Stimulated activated naive CD8-positive, alpha-beta T cell treated with anti-CD3 and anti-CD28 coated beads, Interleukin-15, Interleukin-2, amounts not matched to agents 100 ng/mL and 50 ng/mL, for 24 hours (primary cell): Measurements from ENCODE around the gene TRMT10A.

Experiments
- H3K27ac Mint-ChIP-seq: one replicate; pipeline ENCODE4 v1.8.0; 2021; ENCODE audit warnings: mild to moderate bottlenecking, mixed read lengths
- H3K27me3 Mint-ChIP-seq: one replicate; pipeline ENCODE4 v1.8.0; 2021; ENCODE audit warnings: mixed read lengths
- H3K36me3 Mint-ChIP-seq: one replicate; pipeline ENCODE4 v1.8.0; 2021; ENCODE audit warnings: low read depth, mixed read lengths
- H3K4me1 Mint-ChIP-seq: one replicate; pipeline ENCODE4 v1.8.0; 2021; ENCODE audit warnings: low read depth, mixed read lengths
- H3K4me3 Mint-ChIP-seq: one replicate; pipeline ENCODE4 v1.8.0; 2021; ENCODE audit warnings: mild to moderate bottlenecking, mixed read lengths
- H3K9me3 Mint-ChIP-seq: one replicate; pipeline ENCODE4 v1.8.0; 2021; ENCODE audit warnings: mixed read lengths

Gene TRMT10A, protein sequence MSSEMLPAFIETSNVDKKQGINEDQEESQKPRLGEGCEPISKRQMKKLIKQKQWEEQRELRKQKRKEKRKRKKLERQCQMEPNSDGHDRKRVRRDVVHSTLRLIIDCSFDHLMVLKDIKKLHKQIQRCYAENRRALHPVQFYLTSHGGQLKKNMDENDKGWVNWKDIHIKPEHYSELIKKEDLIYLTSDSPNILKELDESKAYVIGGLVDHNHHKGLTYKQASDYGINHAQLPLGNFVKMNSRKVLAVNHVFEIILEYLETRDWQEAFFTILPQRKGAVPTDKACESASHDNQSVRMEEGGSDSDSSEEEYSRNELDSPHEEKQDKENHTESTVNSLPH

DNA sequence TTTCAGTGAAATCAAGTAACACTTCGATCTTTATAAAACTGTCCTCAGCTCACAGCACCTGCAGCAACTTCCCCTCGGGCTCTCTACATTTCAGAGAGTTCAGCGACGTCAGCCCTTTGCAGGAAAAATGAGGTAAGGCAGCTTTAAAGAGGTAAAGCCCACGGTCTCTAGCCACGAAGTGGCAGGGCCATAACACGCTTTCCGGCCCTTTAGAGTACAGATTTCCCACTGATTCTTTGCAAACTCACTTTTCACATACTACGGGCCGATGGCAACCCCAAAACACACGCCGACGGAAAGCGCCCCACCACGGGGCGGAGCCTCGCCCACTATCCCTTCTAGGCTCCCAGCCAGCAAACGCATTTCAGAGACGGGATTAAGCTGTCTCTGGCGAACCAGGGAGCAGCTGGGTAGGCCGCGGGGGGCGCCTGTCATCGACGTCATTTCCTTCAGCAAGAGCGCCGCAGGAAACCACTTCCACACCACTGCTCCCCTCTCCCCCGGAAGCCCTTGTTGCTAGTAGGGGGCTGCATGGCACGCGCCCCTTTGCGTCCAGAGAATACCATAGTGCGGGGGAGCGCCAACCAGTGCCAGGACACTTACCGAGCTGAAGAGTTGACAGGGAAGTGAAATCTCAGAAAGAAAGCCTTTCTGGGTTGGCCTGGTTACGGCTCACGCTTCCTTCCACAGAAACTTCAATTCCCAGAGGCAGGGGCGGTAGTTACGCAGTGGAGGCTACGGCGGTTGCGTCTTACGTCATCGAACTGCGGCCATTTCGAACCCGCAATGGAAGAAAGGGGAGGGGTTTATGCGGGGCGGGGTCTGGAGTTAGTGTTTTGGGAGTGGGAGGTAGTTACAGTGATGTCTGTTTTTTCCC lies at the start of gene TRMT10A:
TRMT10A (minus strand) TSS at position 730 of the 877 bp plus-strand sequence. CDS start 4,701 bp downstream, outside the sequence.
- H3K4me3 Mint-ChIP-seq, result peak within 1 kb of the TSS; percentile 96

DNA sequence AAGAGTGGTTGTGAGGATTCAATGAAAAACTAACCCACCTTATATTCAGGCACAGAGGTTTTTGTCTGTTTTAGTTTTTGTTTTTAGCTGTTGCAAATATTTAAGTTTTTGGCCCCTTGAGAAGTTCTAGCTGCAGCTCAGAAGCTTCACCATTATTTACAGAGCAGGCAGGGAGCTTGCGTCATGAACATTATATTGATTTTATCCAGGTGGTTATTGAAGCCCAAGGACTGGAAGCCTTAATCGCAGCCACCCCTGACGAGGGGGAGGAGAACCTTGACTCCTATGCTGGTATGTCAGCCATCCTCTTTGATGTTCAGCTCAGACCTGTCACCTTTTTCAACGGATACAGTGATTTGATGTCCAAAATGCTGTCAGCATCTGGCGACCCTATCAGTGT lies 48.9 kb upstream of the TRMT10A start:
- Mint-ChIP-seq H3K27me3 (peaks cover 28% of the 10 kb centered on the region), H3K27ac (no peak overlapping the region), H3K4me1 (no peaks in the 10 kb centered on the region), H3K36me3 (no peaks in the 10 kb centered on the region), H3K9me3 (no peaks in the 10 kb centered on the region), H3K4me3 (no peak overlapping the region)

More for the DNA sequence above, at the start of gene TRMT10A:
- Mint-ChIP-seq H3K27me3 (peaks cover 29% of the 10 kb centered on the region), H3K4me1 (peaks cover 14% of the 10 kb centered on the region), H3K27ac (peak within 1 kb of the TSS; percentile 99), H3K36me3 (no peaks in the 10 kb centered on the region), H3K9me3 (no peaks in the 10 kb centered on the region)

DNA sequence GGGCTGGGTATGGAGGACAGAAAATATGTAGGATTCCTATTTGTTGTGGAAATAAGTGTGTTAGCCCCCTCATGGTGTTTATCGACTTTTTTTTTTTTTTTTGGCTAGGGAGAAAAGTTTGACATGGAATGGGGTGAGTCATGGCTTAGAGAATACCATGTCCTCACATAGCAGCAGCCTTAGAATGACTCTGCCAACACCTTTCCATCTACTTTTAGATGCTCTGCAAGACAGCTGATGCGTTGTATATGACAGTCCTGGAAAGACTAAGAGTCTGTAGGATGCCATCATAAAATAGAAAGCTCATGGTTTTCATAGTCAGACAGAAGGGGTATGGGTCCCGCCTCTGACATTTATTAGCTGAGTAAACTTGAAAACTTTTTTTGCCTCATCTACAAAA lies 48.4 kb upstream of the TRMT10A start:
- H3K27me3 Mint-ChIP-seq, result peaks cover 28% of the 10 kb centered on the region
- no peaks in the 10 kb centered on the region for H3K36me3 Mint-ChIP-seq
- H3K4me3 Mint-ChIP-seq, result no peak overlapping the region
- H3K27ac Mint-ChIP-seq, result no peak overlapping the region
- H3K9me3 Mint-ChIP-seq, result no peaks in the 10 kb centered on the region
- no peaks in the 10 kb centered on the region for H3K4me1 Mint-ChIP-seq

DNA sequence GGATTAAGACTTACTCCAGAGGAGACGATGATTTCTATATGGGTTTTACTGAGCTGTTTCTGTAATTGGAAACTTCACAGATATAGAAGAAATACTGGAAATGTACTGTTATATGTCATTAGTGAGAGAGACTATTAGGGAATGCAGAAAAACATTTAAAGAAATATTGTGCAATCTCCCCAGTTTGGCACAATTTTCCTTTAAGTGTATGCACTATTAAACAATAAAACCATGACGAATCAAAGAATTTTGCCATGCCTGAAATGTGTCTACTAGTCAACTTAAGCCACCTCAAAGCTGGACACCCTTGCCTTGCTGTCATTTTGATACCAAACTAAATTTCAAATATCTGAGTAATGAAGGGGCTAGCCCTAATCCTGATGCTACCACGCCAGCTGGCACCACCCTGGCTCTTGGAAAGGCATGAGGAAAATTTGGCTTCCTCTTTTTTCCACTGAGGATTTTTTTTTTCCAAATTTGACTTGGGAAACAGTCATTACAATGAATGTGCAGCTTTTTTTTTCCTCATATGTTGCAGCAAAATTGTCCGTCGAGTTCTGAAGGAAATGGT lies 46.9 kb upstream of the TRMT10A start:
- no peak overlapping the region for H3K4me3 Mint-ChIP-seq
- peaks cover 30% of the 10 kb centered on the region for H3K27me3 Mint-ChIP-seq
- H3K36me3 Mint-ChIP-seq, result no peaks in the 10 kb centered on the region
- H3K27ac Mint-ChIP-seq, result no peak overlapping the region
- H3K4me1 Mint-ChIP-seq, result no peaks in the 10 kb centered on the region
- H3K9me3 Mint-ChIP-seq, result no peaks in the 10 kb centered on the region

DNA sequence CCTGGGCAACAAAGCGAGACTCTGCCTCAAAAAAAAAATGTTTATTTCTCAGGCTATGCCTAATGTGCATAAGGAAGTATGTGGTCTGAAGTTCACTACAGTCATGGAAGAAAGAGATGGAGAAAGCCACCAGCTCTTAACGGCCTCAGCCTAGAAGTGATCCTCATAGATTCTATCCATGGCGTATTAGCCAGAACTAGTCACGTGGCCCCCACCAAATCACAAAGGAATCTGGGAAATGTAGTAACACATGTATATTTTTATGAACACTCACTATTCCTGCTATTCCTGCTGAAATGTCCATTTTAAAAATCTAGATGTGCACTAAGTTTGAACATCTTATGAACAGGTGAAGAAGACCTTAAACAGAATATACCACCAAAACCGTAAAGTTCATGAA lies 44.6 kb upstream of the TRMT10A start:
- H3K4me3 Mint-ChIP-seq, result no peak overlapping the region
- no peaks in the 10 kb centered on the region for H3K4me1 Mint-ChIP-seq
- no peak overlapping the region for H3K27ac Mint-ChIP-seq
- no peaks in the 10 kb centered on the region for H3K9me3 Mint-ChIP-seq
- no peaks in the 10 kb centered on the region for H3K36me3 Mint-ChIP-seq
- H3K27me3 Mint-ChIP-seq, result peaks cover 39% of the 10 kb centered on the region

DNA sequence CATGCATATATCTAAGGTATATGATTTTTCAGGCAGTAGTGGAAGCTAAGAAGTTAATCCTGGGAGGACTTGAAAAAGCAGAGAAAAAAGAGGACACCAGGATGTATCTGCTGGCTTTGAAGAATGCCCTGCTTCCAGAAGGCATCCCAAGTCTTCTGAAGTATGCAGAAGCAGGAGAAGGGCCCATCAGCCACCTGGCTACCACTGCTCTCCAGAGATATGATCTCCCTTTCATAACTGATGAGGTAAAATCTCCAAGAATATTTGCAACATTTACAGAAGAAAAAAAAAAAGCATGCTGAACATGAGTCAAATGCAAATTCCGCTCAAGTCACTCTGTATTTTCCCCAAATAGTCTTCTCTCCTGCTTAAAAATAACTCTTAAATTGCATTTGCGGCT lies 42.9 kb upstream of the TRMT10A start:
- Mint-ChIP-seq H3K9me3 (no peaks in the 10 kb centered on the region), H3K27ac (no peak overlapping the region), H3K36me3 (no peaks in the 10 kb centered on the region), H3K27me3 (peaks cover 28% of the 10 kb centered on the region), H3K4me1 (no peaks in the 10 kb centered on the region), H3K4me3 (no peak overlapping the region)

DNA sequence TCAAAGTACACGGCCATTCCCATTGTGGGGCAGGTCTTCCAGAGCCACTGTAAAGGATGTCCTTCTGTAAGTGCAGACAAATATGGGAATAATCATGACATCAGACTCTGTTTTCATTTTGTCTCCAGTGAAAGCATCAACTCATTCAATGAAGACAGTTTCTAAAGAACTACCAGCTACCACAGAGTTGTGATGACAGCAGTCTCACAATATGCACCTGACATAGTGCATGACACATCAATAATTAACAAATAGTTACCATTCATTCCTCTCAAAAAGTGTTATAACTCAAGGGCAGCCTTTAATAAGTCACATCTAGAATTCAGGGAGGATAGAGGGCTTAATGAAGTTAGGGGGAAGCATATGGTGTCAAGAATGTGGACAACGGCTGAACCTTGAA lies 31.0 kb upstream of the TRMT10A start:
- H3K27me3 Mint-ChIP-seq, result peaks cover 7% of the 10 kb centered on the region

DNA sequence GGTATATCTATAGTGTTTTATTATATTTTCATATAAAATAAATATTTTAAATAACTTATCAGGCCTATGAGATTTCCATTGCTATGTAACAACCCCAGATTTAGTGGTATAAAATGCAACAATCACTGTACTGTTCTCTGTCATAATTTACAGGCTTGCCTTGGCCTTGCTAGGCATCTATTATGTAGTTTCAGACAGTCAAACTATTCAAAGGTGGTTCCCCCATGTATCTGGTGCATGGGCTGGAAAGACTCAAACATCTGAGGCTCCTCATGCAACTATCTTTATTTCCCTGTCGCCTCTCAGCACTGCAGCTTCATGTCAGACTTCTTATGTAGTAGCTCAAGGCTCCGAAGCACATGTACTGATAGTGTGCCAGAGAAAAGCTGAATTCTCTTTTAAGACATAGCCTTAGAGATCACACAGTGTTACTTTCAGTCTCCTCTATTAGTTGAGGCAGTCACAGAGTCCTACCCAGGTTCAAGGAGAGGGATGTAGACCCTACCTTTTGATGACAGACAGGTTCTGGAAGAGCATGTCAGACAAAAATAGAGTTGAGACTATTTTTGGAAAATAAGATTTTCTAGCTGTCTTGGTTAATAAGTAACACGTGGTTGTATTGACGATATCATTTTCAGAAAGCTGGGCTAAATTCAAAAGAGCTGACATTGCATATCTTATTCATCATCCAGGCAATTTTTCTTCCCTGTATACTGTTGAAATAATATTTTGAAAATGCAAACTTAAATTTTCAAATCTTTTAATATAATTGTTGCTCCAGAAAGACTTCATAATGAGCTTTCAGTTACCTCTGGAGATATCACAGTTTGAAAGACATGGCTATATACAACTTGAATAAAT lies 30.2 kb upstream of the TRMT10A start:
- no peaks in the 10 kb centered on the region for H3K9me3 Mint-ChIP-seq
- no peak overlapping the region for H3K27ac Mint-ChIP-seq
- H3K4me3 Mint-ChIP-seq, result no peak overlapping the region
- no peaks in the 10 kb centered on the region for H3K4me1 Mint-ChIP-seq
- H3K27me3 Mint-ChIP-seq, result peaks cover 7% of the 10 kb centered on the region
- H3K36me3 Mint-ChIP-seq, result no peaks in the 10 kb centered on the region

More for the DNA sequence above, 31.0 kb upstream of the TRMT10A start:
- no peaks in the 10 kb centered on the region for H3K36me3 Mint-ChIP-seq
- H3K27ac Mint-ChIP-seq, result no peak overlapping the region
- H3K4me3 Mint-ChIP-seq, result no peak overlapping the region
- no peaks in the 10 kb centered on the region for H3K4me1 Mint-ChIP-seq
- no peaks in the 10 kb centered on the region for H3K9me3 Mint-ChIP-seq

DNA sequence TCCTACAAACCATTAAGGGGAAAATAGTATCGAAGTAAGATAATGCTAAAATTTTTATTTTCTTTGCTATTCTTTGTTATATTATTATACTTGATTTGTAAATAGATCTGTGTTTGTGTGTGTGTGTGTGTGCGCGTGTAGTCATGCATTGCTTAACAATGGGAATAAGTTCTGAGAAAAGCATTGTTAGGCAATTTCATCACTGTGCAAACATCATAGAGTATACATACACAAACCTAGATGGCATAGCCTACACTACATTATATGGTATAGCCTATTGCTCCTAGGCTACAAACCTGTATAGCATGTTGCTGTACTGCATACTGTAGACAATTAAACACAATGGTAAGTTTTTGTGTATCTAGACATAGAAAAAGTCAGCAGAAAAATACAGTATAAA lies 27.9 kb upstream of the TRMT10A start:
- no peaks in the 10 kb centered on the region for H3K36me3 Mint-ChIP-seq
- peaks cover 4% of the 10 kb centered on the region for H3K27me3 Mint-ChIP-seq
- H3K27ac Mint-ChIP-seq, result no peak overlapping the region
- no peak overlapping the region for H3K4me3 Mint-ChIP-seq
- H3K4me1 Mint-ChIP-seq, result no peaks in the 10 kb centered on the region
- H3K9me3 Mint-ChIP-seq, result no peaks in the 10 kb centered on the region

DNA sequence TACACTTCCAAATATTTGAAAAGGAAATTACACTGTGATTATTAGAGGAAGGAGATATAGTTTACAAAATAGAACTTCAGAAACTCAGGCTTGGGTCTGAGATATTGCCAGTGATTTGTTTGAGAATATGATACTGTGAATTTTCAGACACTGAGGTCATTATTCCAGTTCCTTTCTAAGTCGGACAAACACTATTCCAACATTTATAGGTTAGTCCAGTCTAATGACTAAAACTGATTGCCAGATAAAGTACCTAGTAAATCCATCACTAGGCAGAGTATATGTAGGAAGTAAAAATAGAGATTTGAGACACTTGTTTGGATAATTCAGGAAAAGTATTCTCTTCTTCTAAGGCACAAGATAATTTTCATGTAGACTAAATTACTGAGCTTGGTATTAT lies 24.0 kb upstream of the TRMT10A start:
- Mint-ChIP-seq H3K4me3 (no peak overlapping the region), H3K4me1 (no peaks in the 10 kb centered on the region), H3K27me3 (peaks cover 9% of the 10 kb centered on the region), H3K27ac (no peak overlapping the region), H3K36me3 (no peaks in the 10 kb centered on the region), H3K9me3 (no peaks in the 10 kb centered on the region)

DNA sequence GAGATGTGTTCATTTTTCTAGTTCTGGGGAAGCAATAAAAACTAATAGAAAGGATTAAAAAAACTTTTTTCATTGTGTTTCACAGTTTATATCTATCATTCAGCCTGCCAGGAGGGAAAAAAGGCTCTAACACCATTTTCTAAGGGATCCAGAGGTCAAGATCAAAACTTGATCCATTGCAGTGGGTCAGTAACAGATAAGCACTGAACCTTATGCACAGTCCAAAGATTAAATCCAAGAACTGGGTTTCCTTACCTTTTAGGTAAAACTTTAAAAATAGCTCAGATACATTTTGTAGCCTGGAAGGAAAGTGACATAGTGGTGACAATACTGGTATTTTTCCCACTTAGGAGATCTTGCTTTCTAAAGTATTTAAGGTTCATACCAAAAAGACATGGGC lies 23.5 kb upstream of the TRMT10A start:
- no peaks in the 10 kb centered on the region for H3K36me3 Mint-ChIP-seq
- H3K27me3 Mint-ChIP-seq, result peaks cover 12% of the 10 kb centered on the region
- no peaks in the 10 kb centered on the region for H3K9me3 Mint-ChIP-seq
- H3K4me3 Mint-ChIP-seq, result no peak overlapping the region
- H3K4me1 Mint-ChIP-seq, result no peaks in the 10 kb centered on the region
- H3K27ac Mint-ChIP-seq, result no peak overlapping the region

DNA sequence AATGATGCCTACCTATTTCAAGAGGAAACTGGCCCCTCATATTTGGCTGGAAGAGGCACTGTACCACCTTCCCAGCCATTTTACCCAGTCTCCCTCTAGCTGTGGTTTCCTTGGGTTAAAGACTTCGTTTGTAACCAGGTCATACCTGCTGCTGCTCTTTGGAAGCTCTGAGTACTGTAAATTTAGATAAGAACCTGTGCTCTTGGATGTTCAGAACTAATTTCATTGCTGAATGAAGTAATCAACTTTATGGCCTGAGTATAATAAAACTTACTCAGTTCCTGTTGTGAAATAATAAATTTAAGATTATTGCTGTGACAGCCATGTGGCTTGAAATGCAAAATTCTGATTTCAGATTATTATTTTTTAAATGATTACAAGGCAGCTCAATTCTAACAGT lies 23.0 kb upstream of the TRMT10A start:
- Mint-ChIP-seq H3K9me3 (no peaks in the 10 kb centered on the region), H3K27me3 (peaks cover 17% of the 10 kb centered on the region), H3K36me3 (no peaks in the 10 kb centered on the region), H3K27ac (no peak overlapping the region), H3K4me3 (no peak overlapping the region), H3K4me1 (no peaks in the 10 kb centered on the region)

DNA sequence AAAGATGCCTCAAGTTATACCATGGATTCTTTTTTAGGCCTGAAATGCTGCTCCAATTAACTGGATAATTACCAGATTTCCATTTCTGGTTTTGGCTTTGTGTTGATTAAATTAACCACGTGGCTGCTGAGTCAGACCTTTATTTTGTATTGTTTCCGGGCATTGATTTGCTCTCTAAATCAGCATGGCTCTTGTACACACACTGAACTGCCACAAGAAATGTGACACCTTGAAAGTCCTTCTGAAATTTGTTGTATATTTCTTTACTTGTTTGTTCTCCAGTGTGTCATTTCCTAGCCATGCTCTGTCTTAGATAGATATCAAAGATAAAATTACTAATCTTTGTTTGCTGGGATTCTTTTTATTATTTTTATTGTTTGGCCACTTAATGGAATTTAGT lies 22.5 kb upstream of the TRMT10A start:
- Mint-ChIP-seq H3K36me3 (no peaks in the 10 kb centered on the region), H3K4me3 (no peak overlapping the region), H3K27ac (no peak overlapping the region), H3K27me3 (peaks cover 21% of the 10 kb centered on the region), H3K4me1 (no peaks in the 10 kb centered on the region), H3K9me3 (no peaks in the 10 kb centered on the region)

DNA sequence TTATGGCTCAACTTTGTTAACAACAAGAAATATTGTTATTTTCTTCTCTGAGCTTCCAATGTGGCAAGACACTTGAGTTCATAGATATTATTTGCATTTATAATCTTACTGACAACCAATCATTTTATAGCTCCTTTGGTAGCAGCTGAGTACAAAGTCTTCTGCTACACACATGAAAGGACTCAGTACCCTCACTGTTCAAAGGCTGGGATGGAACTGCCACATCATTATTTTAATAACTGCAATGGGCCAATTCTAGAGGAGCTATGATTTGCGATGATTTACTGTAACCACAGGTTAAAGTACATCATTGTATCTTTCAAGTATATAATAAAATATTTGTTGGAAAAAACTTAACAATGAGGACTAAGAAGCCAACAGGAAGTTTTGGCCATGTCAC lies 21.7 kb upstream of the TRMT10A start:
- no peaks in the 10 kb centered on the region for H3K4me1 Mint-ChIP-seq
- peaks cover 29% of the 10 kb centered on the region for H3K27me3 Mint-ChIP-seq
- no peaks in the 10 kb centered on the region for H3K9me3 Mint-ChIP-seq

More for the DNA sequence above, 21.7 kb upstream of the TRMT10A start:
- H3K27ac Mint-ChIP-seq, result no peak overlapping the region
- H3K4me3 Mint-ChIP-seq, result no peak overlapping the region
- no peaks in the 10 kb centered on the region for H3K36me3 Mint-ChIP-seq
